ENCODE measurements around the gene TBC1D2B. TPM values are rescaled to one million over a fixed set of nuclear protein-coding genes. Genes with fewer than 3 reads are reported as not detected.
A peak's percentile ranks its signal among the peaks of the same experiment; 100 is the strongest.

The TBC1D2B gene
- total and polyA plus RNA-seq, 4 donors = 21.8 to 62.9 (median 38.9) TPM

- Histone ChIP-seq H3K27me3 (ENCODE audit: control insufficient read depth in 3 of 3, insufficient read depth in 3 of 3, low read length in 2 of 3) (no peaks in the 10 kb centered on the region), H3K36me3 (ENCODE audit: control insufficient read depth in 4 of 4, insufficient read depth in 4 of 4, low read length in 4 of 4) (peaks cover 0 to 5% (median 0%) of the 10 kb centered on the region in 4 donors), H3K4me1 (ENCODE audit: control insufficient read depth in 5 of 5, insufficient read depth in 5 of 5, low read length in 5 of 5) (peaks cover 21 to 70% (median 41%) of the 10 kb centered on the region in 5 donors), H3K9ac (ENCODE audit: insufficient read depth in 1 of 2, low read length in 2 of 2) (no peak overlapping the region), H3K9me3 (ENCODE audit: control insufficient read depth in 4 of 4, insufficient read depth in 3 of 4, low read length in 3 of 4) (no peaks in the 10 kb centered on the region), H3K27ac (ENCODE audit: low read depth in 1 of 2, low read length in 1 of 2) (peak overlapping the region in 1 of 2 donors; percentile 59), H3K4me3 (no peak overlapping the region)
- ATAC-seq (ENCODE audit: insufficient read depth, low FRiP score) (no peak), DNase-seq (no peak)
- 46 to 87% methylated on average over 2 of the region's 2 CpGs for WGBS, 2 donors
- TF ChIP-seq CTCF (IDR thresholded peaks at IDR 0.05; ENCODE audit: control extremely low read depth, extremely low read depth) = no peak
Measured at GRCh38 chr15:78071383-78071782, 6.1 kb downstream of the TBC1D2B start.

- Histone ChIP-seq H3K4me1 (ENCODE audit: control insufficient read depth in 5 of 5, insufficient read depth in 5 of 5, low read length in 5 of 5) (peaks cover 21 to 70% (median 48%) of the 10 kb centered on the region in 5 donors), H3K36me3 (ENCODE audit: control insufficient read depth in 4 of 4, insufficient read depth in 4 of 4, low read length in 4 of 4) (peaks cover 0 to 5% (median 0%) of the 10 kb centered on the region in 4 donors), H3K27me3 (ENCODE audit: control insufficient read depth in 3 of 3, insufficient read depth in 3 of 3, low read length in 2 of 3) (no peaks in the 10 kb centered on the region), H3K27ac (ENCODE audit: low read depth in 1 of 2, low read length in 1 of 2) (peak overlapping the region in 1 of 2 donors; percentile 81), H3K9ac (ENCODE audit: insufficient read depth in 1 of 2, low read length in 2 of 2) (no peak overlapping the region), H3K9me3 (ENCODE audit: control insufficient read depth in 4 of 4, insufficient read depth in 3 of 4, low read length in 3 of 4) (no peaks in the 10 kb centered on the region), H3K4me3 (no peak overlapping the region)
- no peak for DNase-seq
- WGBS, 2 donors = 37 to 46% methylated on average over 4 of the region's 4 CpGs
- ATAC-seq (ENCODE audit: insufficient read depth, low FRiP score) = no peak
- no peak for TF ChIP-seq CTCF (IDR thresholded peaks at IDR 0.05; ENCODE audit: control extremely low read depth, extremely low read depth)
Measured at GRCh38 chr15:78070049-78070700, 7.3 kb downstream of the TBC1D2B start.

GRCh38 chr15:78069462-78070029, 8.0 kb downstream of the TBC1D2B start:
- TF ChIP-seq CTCF (IDR thresholded peaks at IDR 0.05; ENCODE audit: control extremely low read depth, extremely low read depth) = no peak
- Histone ChIP-seq H3K4me3 (no peak overlapping the region), H3K36me3 (ENCODE audit: control insufficient read depth in 4 of 4, insufficient read depth in 4 of 4, low read length in 4 of 4) (peaks cover 0 to under 1% (median 0%) of the 10 kb centered on the region in 4 donors), H3K27ac (ENCODE audit: low read depth in 1 of 2, low read length in 1 of 2) (peak overlapping the region in 1 of 2 donors; percentile 81), H3K9ac (ENCODE audit: insufficient read depth in 1 of 2, low read length in 2 of 2) (no peak overlapping the region), H3K9me3 (ENCODE audit: control insufficient read depth in 4 of 4, insufficient read depth in 3 of 4, low read length in 3 of 4) (no peaks in the 10 kb centered on the region), H3K27me3 (ENCODE audit: control insufficient read depth in 3 of 3, insufficient read depth in 3 of 3, low read length in 2 of 3) (no peaks in the 10 kb centered on the region), H3K4me1 (ENCODE audit: control insufficient read depth in 5 of 5, insufficient read depth in 5 of 5, low read length in 5 of 5) (peaks cover 21 to 76% (median 48%) of the 10 kb centered on the region in 5 donors)
- no peak for ATAC-seq (ENCODE audit: insufficient read depth, low FRiP score)
- 46 to 55% methylated on average over 5 of the region's 5 CpGs for WGBS, 2 donors
- DNase-seq = no peak

All from lung (tissue), 12 donors.